ENCODE measurements around the gene ABCB9.

ABCB9 gene

DNA sequence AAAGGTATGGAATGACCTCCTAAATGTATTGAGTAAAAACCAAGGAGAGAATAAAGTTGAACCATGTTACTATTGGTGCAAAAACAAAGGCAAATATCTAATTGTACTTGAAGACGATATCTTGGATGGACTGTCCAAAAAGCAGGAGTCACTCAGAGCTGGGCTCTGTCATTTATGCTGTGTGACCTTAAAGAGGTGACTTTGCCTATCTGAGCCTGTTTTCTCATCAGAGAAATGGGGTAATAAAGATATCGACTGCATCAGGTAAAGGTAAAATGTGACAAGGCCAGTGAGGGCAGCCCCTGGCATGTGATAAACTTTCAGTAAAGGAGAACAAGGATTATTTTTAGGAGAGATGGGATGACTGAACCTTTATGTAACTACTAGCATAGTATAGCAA is 1.8 kb upstream of the ABCB9 start:
- Histone ChIP-seq H3K36me3 (ENCODE audit: insufficient read depth, low read length) (no peaks in the 10 kb centered on the region), H3K4me1 (ENCODE audit: insufficient read depth, low read length) (peaks cover 8% of the 10 kb centered on the region), H3K27me3 (ENCODE audit: insufficient read depth, low read length) (no peaks in the 10 kb centered on the region), H3K9ac (ENCODE audit: low read depth, low read length) (no peak overlapping the region), H3K4me3 (ENCODE audit: low read length) (no peak overlapping the region), H3K27ac (ENCODE audit: low read depth, low read length) (no peak overlapping the region), H3K9me3 (ENCODE audit: insufficient read depth, low read depth, low read length) (no peaks in the 10 kb centered on the region)
- 93% methylated on average over 2 of the region's 2 CpGs for WGBS

DNA sequence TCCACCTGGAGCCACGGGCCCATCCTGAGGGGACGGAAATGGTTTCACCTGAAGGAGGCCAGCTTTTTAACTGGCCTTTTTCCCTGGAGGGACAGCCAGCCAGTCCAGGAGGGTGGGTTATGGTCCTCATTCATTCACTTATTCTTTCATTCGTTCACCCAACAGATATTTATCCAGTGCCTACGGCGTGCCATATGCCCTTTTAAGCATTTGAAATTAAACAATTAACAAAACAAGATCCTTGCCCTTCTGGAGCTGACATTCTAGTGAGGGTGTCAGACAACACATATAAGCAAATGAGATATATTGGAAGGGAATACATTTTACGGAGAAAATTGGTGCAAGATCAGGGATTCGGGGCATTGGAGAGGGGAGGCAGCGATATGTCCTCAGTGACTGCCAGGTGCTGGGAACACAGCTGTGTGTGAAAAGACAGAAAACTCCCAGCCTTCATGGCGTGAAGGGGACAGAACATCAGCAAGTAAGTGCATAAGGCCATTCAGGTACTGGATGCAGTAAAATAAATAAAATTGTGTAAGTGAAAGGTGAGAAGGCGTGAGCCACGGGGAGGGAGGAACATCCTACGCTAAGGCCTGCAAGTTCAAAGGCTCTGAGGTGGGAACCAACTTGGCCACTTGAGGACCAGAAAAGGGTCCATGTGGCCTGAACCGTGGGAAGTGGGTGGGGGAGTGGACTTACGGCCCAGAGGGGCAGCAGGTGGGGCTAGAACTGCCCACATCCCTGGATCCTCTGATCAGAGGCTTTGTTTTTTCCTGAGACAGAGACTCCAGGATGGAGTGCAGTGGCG is 684 bp upstream of the ABCB9 start:
- no peak overlapping the region for H3K9ac ChIP-seq (ENCODE audit: low read depth, low read length)
- H3K4me3 ChIP-seq (ENCODE audit: low read length), result peak overlapping the region; percentile 27; the same call in 1 of the 2 replicates
- H3K27ac ChIP-seq (ENCODE audit: low read depth, low read length), result no peak overlapping the region
- H3K4me1 ChIP-seq (ENCODE audit: insufficient read depth, low read length), result peaks cover 8% of the 10 kb centered on the region
- 67% methylated on average over 15 of the region's 15 CpGs for WGBS
- no peaks in the 10 kb centered on the region for H3K27me3 ChIP-seq (ENCODE audit: insufficient read depth, low read length)
- H3K36me3 ChIP-seq (ENCODE audit: insufficient read depth, low read length), result no peaks in the 10 kb centered on the region
- no peaks in the 10 kb centered on the region for H3K9me3 ChIP-seq (ENCODE audit: insufficient read depth, low read depth, low read length)

DNA sequence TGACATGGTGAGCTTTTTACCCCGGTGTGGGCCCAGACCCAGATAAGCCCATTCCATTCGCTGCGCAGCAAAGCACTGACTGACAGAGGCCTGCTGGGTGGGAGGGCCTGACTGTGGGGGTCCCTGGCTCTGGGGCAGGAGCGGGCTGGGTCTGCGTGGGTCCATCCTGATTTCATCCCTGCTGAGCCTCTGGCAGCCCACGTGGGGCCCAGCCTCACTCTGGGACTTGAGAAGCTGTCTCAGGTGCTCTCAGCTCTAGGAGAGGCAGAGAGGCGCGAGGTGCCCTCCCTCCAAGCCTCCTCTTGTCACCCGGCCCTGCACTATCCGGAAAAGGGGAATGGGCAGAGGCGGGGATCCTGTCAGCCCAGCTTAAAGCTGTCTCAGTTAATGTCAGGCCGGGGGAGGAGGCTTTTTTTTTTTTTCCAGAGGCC is 927 bp downstream of the ABCB9 start:
- Histone ChIP-seq H3K36me3 (ENCODE audit: insufficient read depth, low read length) (no peaks in the 10 kb centered on the region), H3K27ac (ENCODE audit: low read depth, low read length) (no peak overlapping the region), H3K4me3 (ENCODE audit: low read length) (0 out of 2 replicates have a peak overlapping the region, but pooled peaks have one; percentile 72), H3K9me3 (ENCODE audit: insufficient read depth, low read depth, low read length) (no peaks in the 10 kb centered on the region), H3K4me1 (ENCODE audit: insufficient read depth, low read length) (peaks cover 8% of the 10 kb centered on the region), H3K9ac (ENCODE audit: low read depth, low read length) (no peak overlapping the region), H3K27me3 (ENCODE audit: insufficient read depth, low read length) (no peaks in the 10 kb centered on the region)
- 45% methylated on average over 12 of the region's 12 CpGs for WGBS

DNA sequence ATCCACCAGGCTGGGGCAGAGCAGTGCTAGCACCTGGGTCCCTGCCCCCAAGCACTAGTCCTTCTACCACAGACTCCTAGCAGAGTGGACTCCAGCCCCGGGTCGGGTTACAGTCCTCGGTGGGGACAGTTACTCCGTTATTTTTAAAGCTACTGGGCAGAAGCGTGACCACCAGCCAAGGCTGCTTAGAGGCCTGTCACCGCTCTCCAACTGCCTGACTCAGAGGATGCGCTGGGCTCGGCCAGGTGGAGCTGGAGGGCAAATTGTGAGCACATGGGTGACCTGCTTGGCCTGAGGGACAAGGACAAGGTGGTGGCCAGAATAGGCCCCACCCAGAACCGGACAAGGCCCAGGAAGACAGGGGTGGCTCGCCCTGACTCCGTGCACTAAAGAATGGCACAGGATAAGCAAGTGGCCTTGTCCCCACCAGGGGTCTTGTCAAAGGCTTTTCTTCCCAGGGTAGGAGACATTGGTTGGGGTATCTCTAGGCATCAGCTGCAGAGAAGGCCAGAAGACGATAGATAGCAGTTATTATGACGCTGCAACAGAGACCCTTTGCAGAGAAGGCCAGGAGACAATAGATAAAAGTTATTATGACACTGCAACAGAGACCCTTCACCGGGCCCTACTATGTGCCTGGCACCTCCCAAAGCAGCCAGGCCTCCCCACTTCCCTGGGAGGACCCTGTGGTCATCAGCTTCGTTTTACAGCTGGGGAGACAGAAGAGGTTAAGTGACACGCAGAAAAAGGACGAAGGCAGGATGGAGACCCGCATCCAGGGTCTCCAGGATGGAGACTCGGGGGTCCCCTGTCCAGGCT is 1.6 kb downstream of the ABCB9 start:
- no peaks in the 10 kb centered on the region for H3K9me3 ChIP-seq (ENCODE audit: insufficient read depth, low read depth, low read length)
- H3K27ac ChIP-seq (ENCODE audit: low read depth, low read length), result no peak overlapping the region
- no peak overlapping the region for H3K4me3 ChIP-seq (ENCODE audit: low read length)
- H3K4me1 ChIP-seq (ENCODE audit: insufficient read depth, low read length), result peaks cover 8% of the 10 kb centered on the region
- H3K9ac ChIP-seq (ENCODE audit: low read depth, low read length), result no peak overlapping the region
- no peaks in the 10 kb centered on the region for H3K36me3 ChIP-seq (ENCODE audit: insufficient read depth, low read length)
- H3K27me3 ChIP-seq (ENCODE audit: insufficient read depth, low read length), result no peaks in the 10 kb centered on the region
- WGBS, result 86% methylated on average over 19 of the region's 19 CpGs

- H3K9ac ChIP-seq (ENCODE audit: low read depth, low read length), result no peak overlapping the region
- no peaks in the 10 kb centered on the region for H3K36me3 ChIP-seq (ENCODE audit: insufficient read depth, low read length)
- 92% methylated on average over 8 of the region's 8 CpGs for WGBS
- H3K27ac ChIP-seq (ENCODE audit: low read depth, low read length), result no peak overlapping the region
- no peak overlapping the region for H3K4me3 ChIP-seq (ENCODE audit: low read length)
- no peaks in the 10 kb centered on the region for H3K9me3 ChIP-seq (ENCODE audit: insufficient read depth, low read depth, low read length)
- H3K27me3 ChIP-seq (ENCODE audit: insufficient read depth, low read length), result no peaks in the 10 kb centered on the region
- peaks cover 8% of the 10 kb centered on the region for H3K4me1 ChIP-seq (ENCODE audit: insufficient read depth, low read length)
Measured at GRCh38 chr12:122963941-122964265, 2.4 kb downstream of the ABCB9 start.

DNA sequence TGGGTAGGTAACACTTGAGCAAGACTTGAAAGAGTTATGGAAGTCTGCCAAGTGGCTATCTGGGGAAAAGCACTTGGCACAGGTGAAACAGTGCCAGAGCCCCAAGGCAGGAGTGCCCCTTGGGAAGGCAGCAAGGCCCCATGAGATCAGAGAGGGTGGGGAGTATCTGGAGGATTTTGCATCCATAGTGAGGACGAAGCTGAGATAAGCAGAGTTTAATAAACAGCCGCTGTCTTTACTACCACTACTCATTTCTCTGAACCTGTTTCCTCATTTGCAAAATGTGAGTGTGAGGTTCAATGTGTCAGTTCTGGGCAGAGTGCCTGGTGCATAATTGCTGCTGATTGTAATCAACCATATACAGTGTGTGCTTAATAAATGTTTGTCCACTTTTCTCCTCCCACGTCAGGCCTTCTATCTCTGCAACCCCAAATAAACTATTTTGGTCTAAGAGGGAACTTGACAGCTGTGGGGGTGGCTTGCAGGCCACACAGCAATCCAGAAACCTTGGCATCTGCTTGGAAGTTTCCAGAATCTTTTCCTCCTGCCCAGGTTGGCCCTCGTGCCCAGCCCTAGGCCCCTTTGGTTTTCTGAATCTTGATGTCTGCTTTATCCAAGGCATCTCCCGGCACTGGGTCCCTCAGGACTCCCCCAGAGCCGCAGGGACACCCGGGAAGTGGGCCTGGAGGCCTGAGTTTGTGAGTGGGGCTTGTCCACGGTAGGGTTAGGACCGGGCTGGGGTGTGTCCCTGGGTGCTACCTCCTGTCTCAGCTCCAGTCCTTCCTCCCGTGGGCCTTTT is 4.5 kb downstream of the ABCB9 start:
- 90% methylated on average over 8 of the region's 10 CpGs for WGBS
- no peak overlapping the region for H3K4me3 ChIP-seq (ENCODE audit: low read length)
- peaks cover 5% of the 10 kb centered on the region for H3K4me1 ChIP-seq (ENCODE audit: insufficient read depth, low read length)
- H3K27ac ChIP-seq (ENCODE audit: low read depth, low read length), result no peak overlapping the region
- H3K36me3 ChIP-seq (ENCODE audit: insufficient read depth, low read length), result no peaks in the 10 kb centered on the region
- H3K9ac ChIP-seq (ENCODE audit: low read depth, low read length), result no peak overlapping the region
- H3K9me3 ChIP-seq (ENCODE audit: insufficient read depth, low read depth, low read length), result no peaks in the 10 kb centered on the region
- no peaks in the 10 kb centered on the region for H3K27me3 ChIP-seq (ENCODE audit: insufficient read depth, low read length)

- no peak overlapping the region for H3K4me3 ChIP-seq (ENCODE audit: low read length)
Measured at GRCh38 chr12:122960193-122960569, 6.1 kb downstream of the ABCB9 start.

DNA sequence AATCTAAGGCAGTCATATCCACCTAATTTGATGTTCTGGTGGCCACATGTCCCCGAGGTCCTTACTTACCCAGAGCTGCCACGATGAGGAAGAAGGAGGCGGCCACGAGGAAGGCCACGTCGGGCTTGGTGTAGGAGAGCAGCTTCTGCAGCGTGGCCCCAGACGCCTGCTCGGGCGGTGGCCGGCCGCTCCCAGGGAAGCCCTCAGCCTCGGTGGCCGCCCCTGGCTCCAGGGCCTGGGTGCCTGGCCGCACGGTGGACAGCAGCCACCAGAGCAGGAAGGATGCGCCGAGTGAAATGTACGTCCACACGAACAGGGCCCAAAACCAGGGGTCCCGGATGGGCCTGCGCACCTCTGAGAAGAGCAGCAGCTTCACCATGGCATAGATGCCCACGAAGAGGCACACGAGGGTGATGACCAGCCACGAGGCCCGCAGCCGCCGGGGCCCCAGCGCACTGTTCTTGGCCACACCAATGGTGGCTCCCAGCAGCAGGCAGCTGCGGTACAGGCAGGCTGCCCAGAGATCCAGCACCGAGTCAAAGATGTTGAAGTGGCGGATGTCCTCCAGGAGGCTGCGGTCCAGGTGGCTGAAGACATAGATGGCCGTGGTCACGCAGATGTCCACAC is 6.6 kb downstream of the ABCB9 start:
- Histone ChIP-seq H3K4me3 (ENCODE audit: low read length) (no peak overlapping the region), H3K27ac (ENCODE audit: low read depth, low read length) (no peak overlapping the region), H3K4me1 (ENCODE audit: insufficient read depth, low read length) (peaks cover 3% of the 10 kb centered on the region; the same call in 1 of the 2 replicates), H3K36me3 (ENCODE audit: insufficient read depth, low read length) (no peaks in the 10 kb centered on the region), H3K9ac (ENCODE audit: low read depth, low read length) (no peak overlapping the region), H3K9me3 (ENCODE audit: insufficient read depth, low read depth, low read length) (no peaks in the 10 kb centered on the region), H3K27me3 (ENCODE audit: insufficient read depth, low read length) (no peaks in the 10 kb centered on the region)
- WGBS, result 96% methylated on average over 35 of the region's 35 CpGs

More at GRCh38 chr12:122960193-122960569, 6.1 kb downstream of the ABCB9 start:
- 96% methylated on average over 8 of the region's 8 CpGs for whole genome bisulfite sequencing
- Histone ChIP-seq H3K4me1 (ENCODE audit: insufficient read depth, low read length) (peaks cover 3% of the 10 kb centered on the region; the same call in 1 of the 2 replicates), H3K9ac (ENCODE audit: low read depth, low read length) (no peak overlapping the region), H3K27me3 (ENCODE audit: insufficient read depth, low read length) (no peaks in the 10 kb centered on the region), H3K27ac (ENCODE audit: low read depth, low read length) (no peak overlapping the region), H3K9me3 (ENCODE audit: insufficient read depth, low read depth, low read length) (no peaks in the 10 kb centered on the region), H3K36me3 (ENCODE audit: insufficient read depth, low read length) (no peaks in the 10 kb centered on the region)

GRCh38 chr12:122958198-122958888 is 7.9 kb downstream of the ABCB9 start:
- no peaks in the 10 kb centered on the region for H3K4me1 ChIP-seq (ENCODE audit: insufficient read depth, low read length)
- no peak overlapping the region for H3K9ac ChIP-seq (ENCODE audit: low read depth, low read length)
- 97% methylated on average over 5 of the region's 5 CpGs for WGBS
- no peak overlapping the region for H3K4me3 ChIP-seq (ENCODE audit: low read length)
- H3K27me3 ChIP-seq (ENCODE audit: insufficient read depth, low read length), result no peaks in the 10 kb centered on the region
- H3K36me3 ChIP-seq (ENCODE audit: insufficient read depth, low read length), result no peaks in the 10 kb centered on the region
- H3K9me3 ChIP-seq (ENCODE audit: insufficient read depth, low read depth, low read length), result no peaks in the 10 kb centered on the region
- no peak overlapping the region for H3K27ac ChIP-seq (ENCODE audit: low read depth, low read length)

GRCh38 chr12:122956035-122956434 is 10.2 kb downstream of the ABCB9 start:
- Histone ChIP-seq H3K9me3 (ENCODE audit: insufficient read depth, low read depth, low read length) (no peaks in the 10 kb centered on the region), H3K36me3 (ENCODE audit: insufficient read depth, low read length) (no peaks in the 10 kb centered on the region), H3K9ac (ENCODE audit: low read depth, low read length) (no peak overlapping the region), H3K27me3 (ENCODE audit: insufficient read depth, low read length) (no peaks in the 10 kb centered on the region; the same call in 1 of the 2 replicates), H3K27ac (ENCODE audit: low read depth, low read length) (no peak overlapping the region), H3K4me1 (ENCODE audit: insufficient read depth, low read length) (no peaks in the 10 kb centered on the region), H3K4me3 (ENCODE audit: low read length) (no peak overlapping the region)
- 93% methylated on average over 2 of the region's 2 CpGs for WGBS

All from HUES64 (cell line).